CD8-positive, alpha-beta memory T cell (primary cell): ENCODE data around the gene MPC1L. TPM values are rescaled to one million over a fixed set of nuclear protein-coding genes. Genes with fewer than 3 reads are reported as not detected.
A peak's percentile ranks its signal among the peaks of the same experiment; 100 is the strongest.

Source experiments
- CTCF ChIA-PET: fragments of 350-600 bp; sonication (Branson Sonifier 250); formaldehyde crosslinking; loops from one replicate; lab custom pipeline; 2021; ENCODE audit warnings: antibody characterized with exemption; lab: Charles Lee
- POLR2A ChIA-PET: fragments of 350-600 bp; sonication (Branson Sonifier 250); formaldehyde crosslinking; loops from one replicate; lab custom pipeline; 2021; ENCODE audit warnings: antibody characterized with exemption; lab: Charles Lee
- DNase-seq, 5 donors: peaks; one replicate each; pipeline versions ENCODE4 v3.0.0 to v3.0.0-alpha.2; 2020 to 2022; ENCODE audit warnings: mixed read lengths in 1 of 5
- H3K27ac ChIP-seq: one replicate; pipeline ENCODE4 v1.7.0; 2013; ENCODE audit warnings: low read depth, mild to moderate bottlenecking, low read length, moderate library complexity
- H3K27me3 ChIP-seq: 2 replicates; pipeline ENCODE4 v1.7.0; 2013; ENCODE audit warnings: low read length, mild to moderate bottlenecking; ENCODE audit not compliant: insufficient read depth, poor library complexity, severe bottlenecking
- H3K36me3 ChIP-seq: 2 replicates; pipeline ENCODE4 v1.7.0; 2013; ENCODE audit warnings: mild to moderate bottlenecking, low read length, moderate library complexity; ENCODE audit not compliant: insufficient read depth
- H3K4me1 ChIP-seq: 2 replicates; pipeline ENCODE4 v1.7.0; 2013; ENCODE audit warnings: mild to moderate bottlenecking, low read length, moderate library complexity; ENCODE audit not compliant: insufficient read depth
- H3K4me3 ChIP-seq: 2 replicates; pipeline ENCODE4 v1.7.0; 2013; ENCODE audit warnings: mild to moderate bottlenecking, low read length
- H3K9me3 ChIP-seq: 2 replicates; pipeline ENCODE4 v1.7.0; 2013; ENCODE audit warnings: mild to moderate bottlenecking, low read length
- H3K27ac Mint-ChIP-seq, 8 donors: one replicate each; pipeline ENCODE4 v1.8.0; 2020 to 2021; ENCODE audit warnings: mixed read lengths in 8 of 8, mild to moderate bottlenecking in 6 of 8, inconsistent platforms in 3 of 8, moderate library complexity in 3 of 8
- H3K27me3 Mint-ChIP-seq, 2 donors: one replicate each; pipeline ENCODE4 v1.8.0; 2020 to 2021; ENCODE audit warnings: mixed read lengths in 2 of 2, mild to moderate bottlenecking in 1 of 2, moderate library complexity in 1 of 2
- H3K36me3 Mint-ChIP-seq, 3 donors: one replicate each; pipeline ENCODE4 v1.8.0; 2020 to 2021; ENCODE audit warnings: mixed read lengths in 3 of 3, inconsistent platforms in 1 of 3, mild to moderate bottlenecking in 1 of 3
- H3K4me1 Mint-ChIP-seq, 3 donors: one replicate each; pipeline ENCODE4 v1.8.0; 2020 to 2021; ENCODE audit warnings: mixed read lengths in 3 of 3, inconsistent platforms in 1 of 3, mild to moderate bottlenecking in 1 of 3
- H3K4me3 Mint-ChIP-seq, 7 donors: one replicate each; pipeline ENCODE4 v1.8.0; 2020 to 2021; ENCODE audit warnings: mixed read lengths in 7 of 7, mild to moderate bottlenecking in 6 of 7, moderate library complexity in 4 of 7, inconsistent platforms in 2 of 7
- H3K9me3 Mint-ChIP-seq, 5 donors: one replicate each; pipeline ENCODE4 v1.8.0; 2020 to 2022; ENCODE audit warnings: mixed read lengths in 5 of 5, mild to moderate bottlenecking in 3 of 5, moderate library complexity in 2 of 5, inconsistent platforms in 1 of 5
- polyA plus RNA-seq: library from polyadenylated mRNA; unstranded; fragments of 300-500 nt; fragmentation: Illumina TruSeq; gene quantifications from one replicate; pipeline ENCODE4 v1.2.3, GENCODE V29; 2021
- total RNA-seq, 2 experiments: library from RNA; stranded (reverse); gene quantifications; one replicate each; pipeline ENCODE4 v1.2.3, GENCODE V29; 2021

Gene MPC1L
- total and polyA plus RNA-seq, 3 experiments from 2014 or later: not detected

DNA sequence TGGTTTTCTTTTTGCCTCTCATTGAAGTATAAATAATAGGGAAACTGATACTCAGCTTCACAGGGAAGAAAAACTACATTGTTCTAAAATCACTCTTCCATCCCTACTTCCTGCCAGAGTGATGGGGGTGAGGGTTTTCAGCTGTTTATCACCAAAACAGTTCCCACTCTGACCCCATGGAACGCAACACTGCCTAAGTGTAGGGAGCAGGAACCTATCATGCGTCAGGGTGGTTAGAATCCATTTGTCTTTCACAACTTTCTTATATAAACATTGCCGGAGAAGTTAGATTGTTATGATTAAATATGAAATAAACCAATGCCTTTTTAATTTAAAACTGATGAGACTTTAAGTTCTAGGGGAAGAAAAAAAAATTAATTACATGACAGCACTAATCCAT lies 15.8 kb upstream of the MPC1L start:
- CTCF ChIA-PET: no interaction called here
- Mint-ChIP-seq H3K36me3 (peaks cover 3 to 28% (median 8%) of the 10 kb centered on the region in 3 donors), H3K27ac (no peak overlapping the region)

DNA sequence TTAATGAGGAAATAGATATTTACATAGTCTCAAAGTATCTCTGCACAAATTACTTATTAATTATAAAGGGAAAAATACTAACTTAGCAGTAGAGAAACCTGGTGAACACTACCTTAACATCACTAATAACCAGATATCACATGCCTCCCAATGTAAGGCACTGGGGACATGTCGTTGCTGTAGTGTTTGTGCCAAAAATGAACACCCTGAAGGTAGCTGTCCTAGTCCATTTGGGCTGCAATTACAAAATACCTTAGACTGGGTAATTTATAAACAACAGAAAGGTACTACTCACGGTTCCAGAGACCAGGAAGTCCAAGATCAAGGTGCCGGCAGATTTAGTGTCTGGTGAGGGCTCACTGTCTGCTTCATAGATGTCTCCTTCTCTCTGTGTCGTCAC lies 10.7 kb upstream of the MPC1L start:
- H3K9me3 ChIP-seq: no peaks in the 10 kb centered on the region
- DNase-seq: no peak
- no peak overlapping the region for H3K4me3 ChIP-seq
- no peaks in the 10 kb centered on the region for H3K36me3 Mint-ChIP-seq
- no peak overlapping the region for H3K4me3 Mint-ChIP-seq
- no peaks in the 10 kb centered on the region for H3K4me1 ChIP-seq
- ChIA-PET CTCF (no interaction called here), POLR2A (no interaction called here)
- no peak overlapping the region for H3K27ac ChIP-seq
- H3K9me3 Mint-ChIP-seq: no peaks in the 10 kb centered on the region
- H3K27me3 ChIP-seq: no peaks in the 10 kb centered on the region
- H3K27ac Mint-ChIP-seq: no peak overlapping the region
- no peaks in the 10 kb centered on the region for H3K4me1 Mint-ChIP-seq
- H3K27me3 Mint-ChIP-seq: no peaks in the 10 kb centered on the region
- H3K36me3 ChIP-seq: no peaks in the 10 kb centered on the region

More for the DNA sequence above, 15.8 kb upstream of the MPC1L start:
- Histone ChIP-seq H3K9me3 (no peaks in the 10 kb centered on the region), H3K27ac (no peak overlapping the region), H3K36me3 (no peaks in the 10 kb centered on the region), H3K4me1 (no peaks in the 10 kb centered on the region), H3K4me3 (no peak overlapping the region), H3K27me3 (no peaks in the 10 kb centered on the region)
- DNase-seq: no peak
- H3K9me3 Mint-ChIP-seq: no peaks in the 10 kb centered on the region
- POLR2A ChIA-PET: no interaction called here
- no peak overlapping the region for H3K4me3 Mint-ChIP-seq
- H3K4me1 Mint-ChIP-seq: no peaks in the 10 kb centered on the region
- H3K27me3 Mint-ChIP-seq: peaks cover 0 to 4% of the 10 kb centered on the region in 2 donors

DNA sequence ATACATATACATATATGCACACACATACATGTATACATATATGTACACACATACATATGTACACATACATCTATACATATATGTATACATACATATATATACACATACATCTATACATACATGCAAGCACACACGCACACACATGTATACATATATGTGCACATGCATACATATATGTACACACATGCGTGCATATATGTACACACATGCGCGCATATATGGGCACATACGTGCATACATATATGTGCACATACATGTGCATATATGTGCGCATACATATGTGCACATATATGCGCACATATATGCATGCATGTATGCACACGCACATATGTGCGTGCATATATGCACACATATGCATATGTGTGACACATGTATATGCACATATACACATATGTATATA lies 7.3 kb upstream of the MPC1L start:
- CTCF ChIA-PET: no interaction called here
- H3K36me3 Mint-ChIP-seq: no peaks in the 10 kb centered on the region
- no peak overlapping the region for H3K4me3 Mint-ChIP-seq
- POLR2A ChIA-PET: no interaction called here
- no peaks in the 10 kb centered on the region for H3K4me1 ChIP-seq
- no peak for DNase-seq
- no peaks in the 10 kb centered on the region for H3K9me3 ChIP-seq
- no peaks in the 10 kb centered on the region for H3K9me3 Mint-ChIP-seq
- no peaks in the 10 kb centered on the region for H3K27me3 Mint-ChIP-seq
- no peaks in the 10 kb centered on the region for H3K36me3 ChIP-seq
- no peak overlapping the region for H3K27ac ChIP-seq
- no peak overlapping the region for H3K4me3 ChIP-seq
- H3K27me3 ChIP-seq: no peaks in the 10 kb centered on the region
- peak overlapping the region in 1 of 8 donors; percentile 58 for H3K27ac Mint-ChIP-seq
- no peaks in the 10 kb centered on the region for H3K4me1 Mint-ChIP-seq

DNA sequence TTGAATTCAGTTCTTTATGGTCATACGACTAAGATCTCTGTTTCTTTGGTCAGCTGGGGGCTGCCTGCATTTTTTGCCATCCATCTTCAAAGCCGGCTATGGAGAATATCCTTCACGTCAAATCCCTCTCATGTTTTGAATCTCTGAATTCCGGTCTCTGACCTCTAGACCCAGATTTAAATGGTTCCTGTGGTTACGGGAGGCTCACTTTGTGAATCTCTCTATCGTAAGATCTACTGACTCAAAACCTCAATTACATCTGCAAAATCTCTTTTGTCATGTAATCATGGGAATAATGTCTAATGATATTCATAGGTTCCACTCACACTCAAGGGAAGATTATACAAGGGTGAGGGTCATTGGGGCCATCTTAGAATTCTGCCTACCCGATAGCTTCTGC lies 5.7 kb upstream of the MPC1L start:
- Histone ChIP-seq H3K36me3 (no peaks in the 10 kb centered on the region), H3K27ac (no peak overlapping the region), H3K4me1 (no peaks in the 10 kb centered on the region), H3K4me3 (no peak overlapping the region), H3K9me3 (no peaks in the 10 kb centered on the region), H3K27me3 (no peaks in the 10 kb centered on the region)
- ChIA-PET POLR2A (no interaction called here), CTCF (interaction anchor here (0.5 kb wide), 1 partner anchor 165 kb away, joined by 3 read pairs; no protein-coding TSS in a partner anchor)
- Mint-ChIP-seq H3K9me3 (no peaks in the 10 kb centered on the region), H3K27me3 (no peaks in the 10 kb centered on the region), H3K36me3 (no peaks in the 10 kb centered on the region), H3K4me1 (no peaks in the 10 kb centered on the region), H3K4me3 (no peak overlapping the region), H3K27ac (no peak overlapping the region)
- no peak for DNase-seq

DNA sequence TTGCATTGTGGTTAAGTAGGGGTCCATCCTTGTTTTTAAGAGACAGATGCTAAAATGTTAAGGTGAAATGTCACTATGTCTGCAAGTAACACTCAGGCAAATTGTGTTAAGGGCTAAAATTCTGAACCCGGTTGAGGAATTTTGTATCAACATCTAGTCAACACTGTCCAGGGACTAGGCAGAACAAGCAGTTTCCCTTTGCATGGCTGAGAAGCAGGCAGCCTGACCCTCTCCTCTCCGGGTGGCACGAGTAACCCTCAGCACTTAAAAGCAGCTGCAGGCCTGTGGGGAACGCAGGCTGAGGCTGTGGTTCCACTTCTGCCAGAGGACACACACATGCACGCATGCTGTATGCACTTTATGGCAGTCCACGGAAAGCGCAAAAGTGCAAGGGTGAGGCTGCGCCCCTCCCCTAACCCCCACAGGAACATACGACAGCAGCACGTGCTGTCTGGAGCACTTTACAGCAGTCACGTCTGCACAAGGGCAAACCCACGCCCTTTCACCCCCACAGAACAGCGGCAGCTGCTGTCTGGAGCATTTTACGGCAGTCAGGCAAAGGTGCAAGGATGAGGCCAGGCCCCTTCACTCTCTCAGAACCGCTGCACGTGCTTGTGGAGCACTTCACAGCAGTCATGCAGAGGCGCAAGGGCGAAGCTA lies 619 bp upstream of the MPC1L start:
- Histone ChIP-seq H3K9me3 (no peaks in the 10 kb centered on the region), H3K4me3 (no peak overlapping the region), H3K4me1 (no peaks in the 10 kb centered on the region), H3K36me3 (no peaks in the 10 kb centered on the region), H3K27me3 (no peaks in the 10 kb centered on the region), H3K27ac (no peak overlapping the region)
- H3K27ac Mint-ChIP-seq: no peak overlapping the region
- DNase-seq: no peak
- H3K4me3 Mint-ChIP-seq: no peak overlapping the region
- ChIA-PET CTCF (no interaction called here), POLR2A (no interaction called here)
- H3K9me3 Mint-ChIP-seq: no peaks in the 10 kb centered on the region
- no peaks in the 10 kb centered on the region for H3K27me3 Mint-ChIP-seq
- no peaks in the 10 kb centered on the region for H3K4me1 Mint-ChIP-seq
- H3K36me3 Mint-ChIP-seq: peaks cover 0 to 12% (median 4%) of the 10 kb centered on the region in 3 donors

DNA sequence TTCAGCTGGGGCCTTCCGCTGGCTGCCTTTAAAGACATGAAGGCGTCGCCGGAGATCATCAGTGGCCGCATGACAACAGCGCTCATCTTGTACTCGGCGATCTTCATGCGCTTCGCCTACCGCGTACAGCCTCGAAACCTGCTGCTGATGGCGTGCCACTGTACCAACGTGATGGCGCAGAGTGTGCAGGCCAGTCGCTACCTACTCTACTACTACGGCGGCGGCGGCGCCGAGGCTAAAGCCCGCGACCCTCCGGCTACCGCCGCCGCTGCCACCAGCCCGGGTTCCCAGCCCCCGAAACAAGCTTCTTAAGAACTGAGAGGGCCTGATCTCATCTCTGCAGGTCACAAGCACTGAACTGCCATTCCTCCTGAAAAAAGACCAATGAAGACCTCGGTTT lies 437 bp downstream of the MPC1L start:
- CTCF ChIA-PET: no interaction called here
- H3K27ac Mint-ChIP-seq: no peak overlapping the region

DNA sequence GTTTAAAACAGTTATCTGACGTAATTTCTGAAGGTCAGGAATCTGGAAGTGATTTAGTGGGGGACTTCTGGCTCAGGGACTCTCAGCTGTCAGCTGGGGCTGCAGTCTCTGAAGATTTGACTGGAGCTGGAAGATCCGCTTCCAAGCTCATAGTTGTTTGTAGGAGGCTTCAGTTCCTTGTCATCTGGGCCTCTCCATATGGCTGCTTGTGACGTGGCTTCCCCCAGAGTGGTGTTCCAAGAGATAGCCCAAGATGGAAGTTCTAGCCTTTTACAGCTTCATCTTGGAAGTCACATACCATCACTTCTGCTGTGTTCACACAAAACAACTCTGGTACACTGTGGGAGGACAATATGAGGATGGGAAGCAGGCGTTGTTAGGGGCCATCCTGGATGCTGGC lies 2.1 kb downstream of the MPC1L start:
- ChIA-PET CTCF (no interaction called here), POLR2A (no interaction called here)

More for the DNA sequence above, 437 bp downstream of the MPC1L start:
- no peak overlapping the region for H3K4me3 ChIP-seq
- no peaks in the 10 kb centered on the region for H3K4me1 Mint-ChIP-seq
- no peaks in the 10 kb centered on the region for H3K4me1 ChIP-seq
- no peak overlapping the region for H3K27ac ChIP-seq
- no peaks in the 10 kb centered on the region for H3K9me3 ChIP-seq
- no peaks in the 10 kb centered on the region for H3K27me3 Mint-ChIP-seq
- POLR2A ChIA-PET: no interaction called here
- H3K4me3 Mint-ChIP-seq: no peak overlapping the region
- no peaks in the 10 kb centered on the region for H3K9me3 Mint-ChIP-seq
- H3K27me3 ChIP-seq: no peaks in the 10 kb centered on the region
- DNase-seq: no peak
- H3K36me3 ChIP-seq: no peaks in the 10 kb centered on the region
- peaks cover 0 to 23% (median 12%) of the 10 kb centered on the region in 3 donors for H3K36me3 Mint-ChIP-seq

DNA sequence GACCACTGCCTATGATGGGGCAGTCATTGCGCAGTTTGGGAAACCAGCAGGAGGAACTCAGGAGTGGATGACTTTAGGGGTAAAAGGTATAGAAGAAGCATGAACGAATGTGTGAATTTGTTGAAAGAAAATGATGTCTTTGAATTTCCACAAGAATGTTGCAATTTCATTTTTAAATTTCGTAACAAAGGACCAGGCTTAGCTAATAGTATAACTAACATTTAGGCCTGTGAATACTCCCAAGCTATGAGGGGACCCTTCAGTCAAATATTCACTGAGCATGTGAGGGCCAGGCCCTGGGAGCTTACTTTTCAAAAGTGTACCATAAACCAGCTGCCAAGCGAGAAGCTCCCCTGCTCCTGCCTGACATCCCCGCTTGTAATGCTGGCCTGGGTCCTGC lies 5.3 kb downstream of the MPC1L start:
- Histone ChIP-seq H3K27ac (no peak overlapping the region), H3K4me1 (no peaks in the 10 kb centered on the region), H3K36me3 (peaks cover 17% of the 10 kb centered on the region), H3K9me3 (no peaks in the 10 kb centered on the region), H3K27me3 (no peaks in the 10 kb centered on the region), H3K4me3 (no peak overlapping the region)
- CTCF ChIA-PET: no interaction called here
- no peak for DNase-seq
- H3K4me3 Mint-ChIP-seq: no peak overlapping the region
- H3K27me3 Mint-ChIP-seq: no peaks in the 10 kb centered on the region
- H3K27ac Mint-ChIP-seq: peak overlapping the region in 1 of 8 donors; percentile 22
- peaks cover 0 to 8% (median 7%) of the 10 kb centered on the region in 3 donors for H3K4me1 Mint-ChIP-seq
- POLR2A ChIA-PET: no interaction called here
- H3K9me3 Mint-ChIP-seq: no peaks in the 10 kb centered on the region
- peaks cover 7 to 61% (median 19%) of the 10 kb centered on the region in 3 donors for H3K36me3 Mint-ChIP-seq

More for the DNA sequence above, 2.1 kb downstream of the MPC1L start:
- Mint-ChIP-seq H3K9me3 (no peaks in the 10 kb centered on the region), H3K27me3 (no peaks in the 10 kb centered on the region), H3K4me3 (no peak overlapping the region), H3K27ac (peak overlapping the region in 1 of 8 donors; percentile 57), H3K4me1 (no peaks in the 10 kb centered on the region), H3K36me3 (peaks cover 0 to 33% (median 12%) of the 10 kb centered on the region in 3 donors)
- Histone ChIP-seq H3K27me3 (no peaks in the 10 kb centered on the region), H3K9me3 (no peaks in the 10 kb centered on the region), H3K27ac (no peak overlapping the region), H3K4me3 (no peak overlapping the region), H3K36me3 (peaks cover 10% of the 10 kb centered on the region), H3K4me1 (no peaks in the 10 kb centered on the region)
- DNase-seq: no peak
